Measurements from ENCODE around the gene IBA57.

GRCh38 chr1:228172591-228173527 lies 7.3 kb downstream of the IBA57 start:
- TF ChIP-seq CBX2 (IDR thresholded peaks at IDR 0.05; ENCODE audit: borderline replicate concordance, low read depth) (no peak), PHF8 (IDR thresholded peaks at IDR 0.05; ENCODE audit: borderline replicate concordance, low read depth) (no peak), MAX (IDR thresholded peaks at IDR 0.05) (no peak), RAD21 (conservative IDR thresholded peaks at IDR 0.05 in 1 of 2, IDR thresholded peaks at IDR 0.05 in 1 of 2) (no peak), MAFK (IDR thresholded peaks at IDR 0.05; ENCODE audit: partially characterized antibody) (no peak), CHD2 (IDR thresholded peaks at IDR 0.05; ENCODE audit: low read length, partially characterized antibody) (no peak), GATA3 (IDR thresholded peaks at IDR 0.05; ENCODE audit: borderline replicate concordance) (no peak)
- TF ChIP-seq, protein P1, sequence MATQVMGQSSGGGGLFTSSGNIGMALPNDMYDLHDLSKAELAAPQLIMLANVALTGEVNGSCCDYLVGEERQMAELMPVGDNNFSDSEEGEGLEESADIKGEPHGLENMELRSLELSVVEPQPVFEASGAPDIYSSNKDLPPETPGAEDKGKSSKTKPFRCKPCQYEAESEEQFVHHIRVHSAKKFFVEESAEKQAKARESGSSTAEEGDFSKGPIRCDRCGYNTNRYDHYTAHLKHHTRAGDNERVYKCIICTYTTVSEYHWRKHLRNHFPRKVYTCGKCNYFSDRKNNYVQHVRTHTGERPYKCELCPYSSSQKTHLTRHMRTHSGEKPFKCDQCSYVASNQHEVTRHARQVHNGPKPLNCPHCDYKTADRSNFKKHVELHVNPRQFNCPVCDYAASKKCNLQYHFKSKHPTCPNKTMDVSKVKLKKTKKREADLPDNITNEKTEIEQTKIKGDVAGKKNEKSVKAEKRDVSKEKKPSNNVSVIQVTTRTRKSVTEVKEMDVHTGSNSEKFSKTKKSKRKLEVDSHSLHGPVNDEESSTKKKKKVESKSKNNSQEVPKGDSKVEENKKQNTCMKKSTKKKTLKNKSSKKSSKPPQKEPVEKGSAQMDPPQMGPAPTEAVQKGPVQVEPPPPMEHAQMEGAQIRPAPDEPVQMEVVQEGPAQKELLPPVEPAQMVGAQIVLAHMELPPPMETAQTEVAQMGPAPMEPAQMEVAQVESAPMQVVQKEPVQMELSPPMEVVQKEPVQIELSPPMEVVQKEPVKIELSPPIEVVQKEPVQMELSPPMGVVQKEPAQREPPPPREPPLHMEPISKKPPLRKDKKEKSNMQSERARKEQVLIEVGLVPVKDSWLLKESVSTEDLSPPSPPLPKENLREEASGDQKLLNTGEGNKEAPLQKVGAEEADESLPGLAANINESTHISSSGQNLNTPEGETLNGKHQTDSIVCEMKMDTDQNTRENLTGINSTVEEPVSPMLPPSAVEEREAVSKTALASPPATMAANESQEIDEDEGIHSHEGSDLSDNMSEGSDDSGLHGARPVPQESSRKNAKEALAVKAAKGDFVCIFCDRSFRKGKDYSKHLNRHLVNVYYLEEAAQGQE (IDR thresholded peaks at IDR 0.05) = no peak
- TF ChIP-seq, protein P2, sequence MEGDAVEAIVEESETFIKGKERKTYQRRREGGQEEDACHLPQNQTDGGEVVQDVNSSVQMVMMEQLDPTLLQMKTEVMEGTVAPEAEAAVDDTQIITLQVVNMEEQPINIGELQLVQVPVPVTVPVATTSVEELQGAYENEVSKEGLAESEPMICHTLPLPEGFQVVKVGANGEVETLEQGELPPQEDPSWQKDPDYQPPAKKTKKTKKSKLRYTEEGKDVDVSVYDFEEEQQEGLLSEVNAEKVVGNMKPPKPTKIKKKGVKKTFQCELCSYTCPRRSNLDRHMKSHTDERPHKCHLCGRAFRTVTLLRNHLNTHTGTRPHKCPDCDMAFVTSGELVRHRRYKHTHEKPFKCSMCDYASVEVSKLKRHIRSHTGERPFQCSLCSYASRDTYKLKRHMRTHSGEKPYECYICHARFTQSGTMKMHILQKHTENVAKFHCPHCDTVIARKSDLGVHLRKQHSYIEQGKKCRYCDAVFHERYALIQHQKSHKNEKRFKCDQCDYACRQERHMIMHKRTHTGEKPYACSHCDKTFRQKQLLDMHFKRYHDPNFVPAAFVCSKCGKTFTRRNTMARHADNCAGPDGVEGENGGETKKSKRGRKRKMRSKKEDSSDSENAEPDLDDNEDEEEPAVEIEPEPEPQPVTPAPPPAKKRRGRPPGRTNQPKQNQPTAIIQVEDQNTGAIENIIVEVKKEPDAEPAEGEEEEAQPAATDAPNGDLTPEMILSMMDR (IDR thresholded peaks at IDR 0.05) = no peak

Measured in A549 (cell line).